GM23248 (cell line): ENCODE results near the gene SYNE3.

ENCODE experiments used
- EZH2 ChIP-seq: fragments of 200-600 bp; sonication (generic); IDR thresholded peaks from 2 replicates; pipeline ENCODE4 v1.6.1; 2018; ENCODE audit warnings: antibody characterized with exemption, mild to moderate bottlenecking; ENCODE audit not compliant: insufficient read depth, poor library complexity, severe bottlenecking
- EZH2phosphoT487 ChIP-seq: fragments of 200-600 bp; sonication (generic); IDR thresholded peaks from 2 replicates; pipeline ENCODE4 v1.6.1; 2018; ENCODE audit warnings: antibody characterized with exemption, moderate library complexity, mild to moderate bottlenecking, low read depth; ENCODE audit not compliant: insufficient read depth

GRCh38 chr14:95523815-95524448 is 7.5 kb upstream of the SYNE3 start:
- no peak for TF ChIP-seq EZH2phosphoT487
- no peak for TF ChIP-seq EZH2
